ENCODE measurements around the gene CRTAC1. TPM values are rescaled to one million over a fixed set of nuclear protein-coding genes. Genes with fewer than 3 reads are reported as not detected.

CRTAC1 gene
- total RNA-seq, 1 donor from 2014 or later: 0.66 TPM

GRCh38 chr10:97869091-97870042, 161.1 kb downstream of the CRTAC1 start:
- peak; percentile 79 for FAIRE-seq
- no peak overlapping the region for H3K27ac ChIP-seq (ENCODE audit: low read depth, low read length)
- no peaks in the 10 kb centered on the region for H3K9me3 Mint-ChIP-seq (ENCODE audit: unreplicated experiment)

GRCh38 chr10:97868134-97868685, 162.2 kb downstream of the CRTAC1 start:
- no peak overlapping the region for H3K27ac Mint-ChIP-seq (ENCODE audit: unreplicated experiment)
- H3K4me2 ChIP-seq (ENCODE audit: low read length): no peak overlapping the region
- H3K9ac ChIP-seq (ENCODE audit: low read length): no peak overlapping the region
- H4K20me1 ChIP-seq (ENCODE audit: insufficient read depth, low read length): no peaks in the 10 kb centered on the region
- H2AFZ ChIP-seq (ENCODE audit: low read depth, low read length): no peak overlapping the region
- no peaks in the 10 kb centered on the region for H3K4me1 Mint-ChIP-seq (ENCODE audit: low read depth, unreplicated experiment)
- H3K9me3 ChIP-seq (ENCODE audit: insufficient read depth, low read depth, low read length): no peaks in the 10 kb centered on the region
- peaks cover 2% of the 10 kb centered on the region for H3K9me3 Mint-ChIP-seq (ENCODE audit: unreplicated experiment)
- H3K27ac ChIP-seq (ENCODE audit: low read depth, low read length): no peak overlapping the region
- no peak for DNase-seq (ENCODE audit: low read depth)
- no peak for TF ChIP-seq EZH2 (IDR thresholded peaks at IDR 0.05; ENCODE audit: insufficient read depth, low read length)
- TF ChIP-seq CTCF (IDR thresholded peaks at IDR 0.05; ENCODE audit: insufficient read depth, low read depth, low read length): no peak
- no peaks in the 10 kb centered on the region for H3K36me3 Mint-ChIP-seq (ENCODE audit: low read depth, unreplicated experiment)
- H3K79me2 ChIP-seq (ENCODE audit: insufficient read depth, low read length): no peaks in the 10 kb centered on the region
- no peaks in the 10 kb centered on the region for H3K36me3 ChIP-seq (ENCODE audit: insufficient read depth, low read length)
- FAIRE-seq: no peak
- peaks cover 46% of the 10 kb centered on the region for H3K27me3 Mint-ChIP-seq (ENCODE audit: low read depth, unreplicated experiment)
- no peak overlapping the region for H3K4me3 Mint-ChIP-seq (ENCODE audit: unreplicated experiment)
- H3K4me1 ChIP-seq (ENCODE audit: insufficient read depth, low read length): peaks cover 5% of the 10 kb centered on the region
- no peak overlapping the region for H3K4me3 ChIP-seq (ENCODE audit: insufficient read depth, low read depth, low read length)
- H3K27me3 ChIP-seq (ENCODE audit: insufficient read depth, low read length): peaks cover 40% of the 10 kb centered on the region

More at GRCh38 chr10:97869091-97870042, 161.1 kb downstream of the CRTAC1 start:
- Histone ChIP-seq H3K4me3 (ENCODE audit: insufficient read depth, low read depth, low read length) (no peak overlapping the region), H3K9me3 (ENCODE audit: insufficient read depth, low read depth, low read length) (no peaks in the 10 kb centered on the region), H3K79me2 (ENCODE audit: insufficient read depth, low read length) (no peaks in the 10 kb centered on the region), H3K4me2 (ENCODE audit: low read length) (peak overlapping the region; percentile 44), H3K36me3 (ENCODE audit: insufficient read depth, low read length) (no peaks in the 10 kb centered on the region), H4K20me1 (ENCODE audit: insufficient read depth, low read length) (no peaks in the 10 kb centered on the region), H3K4me1 (ENCODE audit: insufficient read depth, low read length) (peaks cover 5% of the 10 kb centered on the region), H2AFZ (ENCODE audit: low read depth, low read length) (peak overlapping the region; percentile 81), H3K27me3 (ENCODE audit: insufficient read depth, low read length) (peaks cover 43% of the 10 kb centered on the region), H3K9ac (ENCODE audit: low read length) (no peak overlapping the region)
- H3K36me3 Mint-ChIP-seq (ENCODE audit: low read depth, unreplicated experiment): no peaks in the 10 kb centered on the region
- H3K4me1 Mint-ChIP-seq (ENCODE audit: low read depth, unreplicated experiment): no peaks in the 10 kb centered on the region
- peaks cover 46% of the 10 kb centered on the region for H3K27me3 Mint-ChIP-seq (ENCODE audit: low read depth, unreplicated experiment)
- no peak overlapping the region for H3K27ac Mint-ChIP-seq (ENCODE audit: unreplicated experiment)
- DNase-seq (ENCODE audit: low read depth): peak; percentile 72
- H3K4me3 Mint-ChIP-seq (ENCODE audit: unreplicated experiment): peak overlapping the region; percentile 60
- TF ChIP-seq EZH2 (IDR thresholded peaks at IDR 0.05; ENCODE audit: insufficient read depth, low read length) (peak; percentile 0), CTCF (IDR thresholded peaks at IDR 0.05; ENCODE audit: insufficient read depth, low read depth, low read length) (peak; percentile 68)

All from astrocyte (in vitro differentiated cells and primary cell).